Upper lobe of left lung (tissue), 6 donors: Measurements from ENCODE around the gene DPCD. TPM values are rescaled to one million over a fixed set of nuclear protein-coding genes. Genes with fewer than 3 reads are reported as not detected.

Experiments
- ATAC-seq, 2 donors: fragments of 200-7000 bp; cut with Tn5 transposase; one replicate each; pipeline ENCODE4 v1.9.1; 2022; ENCODE audit warnings: mild to moderate bottlenecking in 2 of 2, moderate library complexity in 2 of 2; ENCODE audit not compliant: low FRiP score in 2 of 2
- DNase-seq, 2 donors: peaks; one replicate each; pipeline ENCODE4 v3.0.0-alpha.2; 2019 to 2020
- H3K27ac ChIP-seq, 4 donors: fragments of 200-600 bp; sonication (generic); one replicate each; pipeline ENCODE4 v1.5.1; 2016 to 2019
- H3K27me3 ChIP-seq, 4 donors: fragments of 200-600 bp; sonication (generic); one replicate each; pipeline ENCODE4 v1.5.1; 2017 to 2019
- H3K36me3 ChIP-seq, 4 donors: fragments of 200-600 bp; sonication (generic); one replicate each; pipeline ENCODE4 v1.5.1; 2016 to 2019
- H3K4me1 ChIP-seq, 4 donors: fragments of 200-600 bp; sonication (generic); one replicate each; pipeline ENCODE4 v1.5.1; 2018 to 2019
- H3K4me3 ChIP-seq, 4 donors: fragments of 200-600 bp; sonication (generic); one replicate each; pipeline ENCODE4 v1.5.1; 2017 to 2019; ENCODE audit warnings: mild to moderate bottlenecking in 2 of 4, moderate library complexity in 1 of 4
- H3K9me3 ChIP-seq, 4 donors: fragments of 200-600 bp; sonication (generic); one replicate each; pipeline ENCODE4 v1.5.1; 2018 to 2019
- CTCF ChIP-seq, 6 experiments: fragments of 450-650 bp in 4 of 6; fragments of 200-600 bp in 2 of 6; sonication (generic) in 2 of 6; IDR thresholded peaks; one replicate each; pipeline ENCODE4 v1.5.1; 2016 to 2019; ENCODE audit warnings: antibody characterized with exemption in 6 of 6
- EP300 ChIP-seq, 4 donors: sonication (generic); formaldehyde crosslinking; IDR thresholded peaks; one replicate each; pipeline ENCODE4 v1.5.1; 2017; ENCODE audit warnings: antibody characterized with exemption in 4 of 4, control low read depth in 2 of 4
- POLR2A ChIP-seq, 4 donors: fragments of 450-650 bp; IDR thresholded peaks; one replicate each; pipeline ENCODE4 v1.5.1; 2016 to 2017; ENCODE audit warnings: antibody characterized with exemption in 4 of 4, mild to moderate bottlenecking in 2 of 4
- POLR2AphosphoS5 ChIP-seq, 2 donors: sonication (generic); formaldehyde crosslinking; IDR thresholded peaks; one replicate each; pipeline ENCODE4 v1.5.1; 2017; ENCODE audit warnings: antibody characterized with exemption in 2 of 2
- WGBS, 2 donors: methylation state at CpG; one replicate each; pipeline ENCODE4 v1.1.5; 2017 to 2018; 5-methylcytosine and 5-hydroxymethylcytosine counted together
- total RNA-seq, 6 donors: library from RNA; depleted of rRNA in 4 of 6; stranded (reverse); fragments of >200 nt in 4 of 6; gene quantifications; one replicate each; pipeline versions ENCODE4 v1.1.0 to v1.2.1, GENCODE V29; 2016 to 2021
- donor health status: DM: no; HTN: no; CAD: no; lungs with moderate emphysema.
- donor health status: DM: no; HTN: yes; CAD: no; lungs with severe emphysema.

Gene DPCD
- total RNA-seq, 6 donors from 2014 or later = 3.7 to 36.2 (median 15.1) TPM

- peaks cover 7 to 54% (median 24%) of the 10 kb centered on the region in 4 donors for H3K36me3 ChIP-seq
- TF ChIP-seq POLR2AphosphoS5 (IDR thresholded peaks at IDR 0.05) (no peak), POLR2A (IDR thresholded peaks at IDR 0.05) (no peak), EP300 (IDR thresholded peaks at IDR 0.05) (no peak), CTCF (IDR thresholded peaks at IDR 0.05) (no peak)
- DNase-seq (no peak), ATAC-seq (no peak)
- H3K27me3 ChIP-seq = no peaks in the 10 kb centered on the region
- WGBS, 2 donors = 85 to 92% methylated on average over 4 of the region's 4 CpGs
- no peak overlapping the region for H3K4me3 ChIP-seq
- H3K4me1 ChIP-seq = no peaks in the 10 kb centered on the region
- H3K9me3 ChIP-seq = no peaks in the 10 kb centered on the region
- H3K27ac ChIP-seq = no peak overlapping the region
These were observed 36.5 kb downstream of the DPCD start for GRCh38 chr10:101624526-101625102.

- H3K4me3 ChIP-seq = no peak overlapping the region
- TF ChIP-seq EP300 (IDR thresholded peaks at IDR 0.05) (no peak), CTCF (IDR thresholded peaks at IDR 0.05) (no peak), POLR2AphosphoS5 (IDR thresholded peaks at IDR 0.05) (no peak), POLR2A (IDR thresholded peaks at IDR 0.05) (no peak)
- ATAC-seq (no peak), DNase-seq (no peak)
- no peaks in the 10 kb centered on the region for H3K9me3 ChIP-seq
- WGBS, 2 donors = 82% methylated on average over 1 of the region's 1 CpG; no CpG with 5 or more reads in 1 of the 2 donors
- H3K27me3 ChIP-seq = no peaks in the 10 kb centered on the region
- peaks cover 6 to 44% (median 20%) of the 10 kb centered on the region in 4 donors for H3K36me3 ChIP-seq
- no peak overlapping the region for H3K27ac ChIP-seq
- no peaks in the 10 kb centered on the region for H3K4me1 ChIP-seq
These were observed 37.8 kb downstream of the DPCD start for GRCh38 chr10:101625821-101626412.

DNA sequence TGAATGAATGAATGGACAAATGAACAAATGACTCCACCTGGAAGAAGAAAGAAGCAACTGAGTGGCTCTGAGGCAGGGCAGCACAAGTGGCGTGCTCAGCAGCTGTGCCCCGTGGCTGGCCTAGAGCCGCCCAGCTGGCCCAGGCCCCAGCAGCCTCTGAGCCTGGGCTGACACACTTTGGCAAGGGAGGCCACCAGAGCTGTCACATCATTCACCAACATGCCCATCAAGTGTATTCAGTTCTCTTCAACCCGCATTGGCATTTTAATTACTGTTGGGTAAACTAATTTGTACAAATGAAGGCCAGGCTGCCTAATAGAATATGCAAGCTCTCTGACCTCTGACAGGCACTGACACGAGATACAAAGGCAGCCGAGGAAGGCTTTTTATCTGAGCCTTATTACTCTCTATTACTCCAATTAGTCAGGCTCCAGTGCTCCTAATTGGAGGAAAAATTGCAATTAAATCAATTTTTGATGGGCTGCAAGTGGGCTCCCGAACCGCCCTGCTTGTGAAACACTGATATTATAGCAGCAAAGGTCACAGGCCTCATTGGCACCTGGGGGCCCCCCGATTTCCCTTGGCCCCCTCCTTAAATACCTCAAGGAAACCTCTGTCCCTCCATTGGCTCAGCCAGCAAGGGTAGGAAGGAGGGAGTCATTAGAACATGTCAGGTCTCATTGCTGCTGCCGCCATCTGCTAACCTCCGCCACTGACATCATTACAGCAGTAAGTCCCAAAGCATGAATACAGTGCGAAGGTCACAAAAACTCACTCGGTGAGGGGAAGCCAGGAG, 41.9 kb downstream of the DPCD start:
- H3K4me3 ChIP-seq = no peak overlapping the region
- H3K27ac ChIP-seq = no peak overlapping the region
- no peaks in the 10 kb centered on the region for H3K9me3 ChIP-seq
- ATAC-seq (no peak), DNase-seq (no peak)
- TF ChIP-seq POLR2A (IDR thresholded peaks at IDR 0.05) (no peak), POLR2AphosphoS5 (IDR thresholded peaks at IDR 0.05) (no peak), EP300 (IDR thresholded peaks at IDR 0.05) (no peak), CTCF (IDR thresholded peaks at IDR 0.05) (no peak)
- 92 to 95% methylated on average over 13 of the region's 13 CpGs for WGBS, 2 donors
- peaks cover 0 to 17% (median 8%) of the 10 kb centered on the region in 4 donors for H3K36me3 ChIP-seq
- peaks cover 0 to 8% (median 5%) of the 10 kb centered on the region in 4 donors for H3K4me1 ChIP-seq
- H3K27me3 ChIP-seq = no peaks in the 10 kb centered on the region

- Histone ChIP-seq H3K27me3 (no peaks in the 10 kb centered on the region), H3K27ac (no peak overlapping the region), H3K36me3 (peaks cover 0 to 14% (median 9%) of the 10 kb centered on the region in 4 donors), H3K4me3 (no peak overlapping the region), H3K9me3 (no peaks in the 10 kb centered on the region), H3K4me1 (peaks cover 0 to 8% (median 5%) of the 10 kb centered on the region in 4 donors)
- TF ChIP-seq CTCF (IDR thresholded peaks at IDR 0.05) = no peak
- no peak for TF ChIP-seq POLR2A (IDR thresholded peaks at IDR 0.05)
- no peak for TF ChIP-seq EP300 (IDR thresholded peaks at IDR 0.05)
- no peak for TF ChIP-seq POLR2AphosphoS5 (IDR thresholded peaks at IDR 0.05)
- 100% methylated on average over 1 of the region's 1 CpG for WGBS, 2 donors
- DNase-seq = no peak
- ATAC-seq = no peak
These were observed 42.5 kb downstream of the DPCD start for GRCh38 chr10:101630633-101630920.
